Kidney (tissue), 14 donors: ENCODE data around the gene CPT1B. TPM values are rescaled to one million over a fixed set of nuclear protein-coding genes. Genes with fewer than 3 reads are reported as not detected.

Experiments used
- DNase-seq, 5 donors: peaks; one replicate each; pipeline ENCODE4 v3.0.0-alpha.2; 2013 to 2020
- FAIRE-seq: peaks from 2 replicates; lab custom pipeline; 2012; peaks lifted over from hg19 to GRCh38; lab: Jason Lieb, UNC
- H3K27ac ChIP-seq, 2 donors: one replicate each; pipeline ENCODE4 v1.7.0; 2013; ENCODE audit warnings: low read depth in 2 of 2, low read length in 2 of 2, inconsistent platforms in 1 of 2
- H3K27me3 ChIP-seq: one replicate; pipeline ENCODE4 v1.7.1; 2013; ENCODE audit warnings: low read length, inconsistent platforms; ENCODE audit not compliant: control insufficient read depth, insufficient read depth
- H3K36me3 ChIP-seq, 3 donors: one replicate each; pipeline versions ENCODE4 v1.7.0 to v1.7.1; 2013; ENCODE audit warnings: low read length in 3 of 3, control low read depth in 1 of 3, inconsistent platforms in 1 of 3; ENCODE audit not compliant: insufficient read depth in 3 of 3, control insufficient read depth in 2 of 3
- H3K4me1 ChIP-seq, 3 donors: one replicate each; pipeline versions ENCODE4 v1.7.0 to v1.7.1; 2013; ENCODE audit warnings: low read length in 3 of 3, inconsistent platforms in 1 of 3, low read depth in 1 of 3; ENCODE audit not compliant: control insufficient read depth in 2 of 3, insufficient read depth in 2 of 3
- H3K4me3 ChIP-seq, 3 donors: one replicate each; pipeline versions ENCODE4 v1.7.0 to v1.8.1; 2013; ENCODE audit warnings: low read length in 3 of 3, control low read depth in 1 of 3, inconsistent platforms in 1 of 3
- H3K9ac ChIP-seq, 3 donors: one replicate each; pipeline versions ENCODE4 v1.7.0 to v1.7.1; 2013; ENCODE audit warnings: low read length in 3 of 3, control low read depth in 1 of 3, inconsistent platforms in 1 of 3
- H3K9me3 ChIP-seq, 3 donors: one replicate each; pipeline versions ENCODE4 v1.7.0 to v1.7.1; 2013; ENCODE audit warnings: low read length in 3 of 3, control low read depth in 1 of 3, inconsistent platforms in 1 of 3; ENCODE audit not compliant: control insufficient read depth in 2 of 3, insufficient read depth in 1 of 3
- intact Hi-C: fragments of 100-400 bp; cut with DNase I; formaldehyde crosslinking; loops from one replicate; pipeline ENCODE4 v1.11.1; 2022
- polyA plus RNA-seq: library from polyadenylated mRNA; stranded (reverse); fragments of 350-450 nt; fragmentation: Illumina TruSeq; extraction: RNeasy Lipid Tissue Mini Kit (QIAGEN cat#74804); gene quantifications from one replicate; pipeline ENCODE4 v1.2.3, GENCODE V29; 2014; ENCODE audit warnings: low read depth, low replicate concordance; ENCODE audit not compliant: insufficient read depth
- total RNA-seq: library from RNA; stranded (reverse); fragmentation: NEBNext Ultra II Directional; extraction: Animal tissue kit (Norgen Biotek cat#: 25700); gene quantifications from one replicate; pipeline ENCODE4 v1.2.1, GENCODE V29; 2021
- TF ChIP-seq, protein P1 (sequence below): IDR thresholded peaks from 3 replicates; pipeline ENCODE4 v1.5.1; 2012; ENCODE audit warnings: mild to moderate bottlenecking, moderate library complexity, borderline replicate concordance; ENCODE audit not compliant: insufficient read depth; ENCODE audit errors: extremely low read depth
- donor health status: control.
- donor health status: control.
- donor health status: control.
- donor health status: control.
- donor health status: control.
- donor health status: DM: yes; HTN: yes; CAD: no.
- donor health status: Normal renal cell carcinoma (clear cell type).

The CPT1B gene
- total and polyA plus RNA-seq, 2 donors from 2014 or later = 20.6 to 34.3 TPM

DNA sequence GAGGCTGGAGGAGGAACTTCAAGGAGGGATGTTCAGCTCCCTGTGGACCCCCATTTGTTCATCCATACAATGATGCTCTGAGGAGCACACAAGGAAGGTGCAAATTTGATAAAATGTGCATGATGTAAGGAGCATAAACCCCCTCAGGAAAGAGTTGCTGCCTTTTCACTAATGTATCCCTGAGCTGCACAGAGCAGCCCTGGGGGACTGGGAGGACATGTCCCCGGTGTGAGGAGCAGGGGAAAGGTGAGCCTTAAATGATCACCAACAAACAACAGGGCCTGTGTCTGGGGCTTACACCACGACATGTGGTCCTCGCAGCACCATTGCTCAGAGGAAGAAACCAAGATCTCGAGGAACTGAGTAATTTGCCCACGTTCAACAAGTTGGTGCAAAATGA, 18.9 kb upstream of the CPT1B start:
- intact Hi-C loops = no loop called here
- Histone ChIP-seq H3K9me3 (no peaks in the 10 kb centered on the region), H3K27me3 (peaks cover 7% of the 10 kb centered on the region), H3K27ac (no peak overlapping the region), H3K9ac (no peak overlapping the region), H3K36me3 (no peaks in the 10 kb centered on the region), H3K4me1 (peaks cover 0 to 2% (median 0%) of the 10 kb centered on the region in 3 donors), H3K4me3 (no peak overlapping the region)
- TF ChIP-seq, protein P1, sequence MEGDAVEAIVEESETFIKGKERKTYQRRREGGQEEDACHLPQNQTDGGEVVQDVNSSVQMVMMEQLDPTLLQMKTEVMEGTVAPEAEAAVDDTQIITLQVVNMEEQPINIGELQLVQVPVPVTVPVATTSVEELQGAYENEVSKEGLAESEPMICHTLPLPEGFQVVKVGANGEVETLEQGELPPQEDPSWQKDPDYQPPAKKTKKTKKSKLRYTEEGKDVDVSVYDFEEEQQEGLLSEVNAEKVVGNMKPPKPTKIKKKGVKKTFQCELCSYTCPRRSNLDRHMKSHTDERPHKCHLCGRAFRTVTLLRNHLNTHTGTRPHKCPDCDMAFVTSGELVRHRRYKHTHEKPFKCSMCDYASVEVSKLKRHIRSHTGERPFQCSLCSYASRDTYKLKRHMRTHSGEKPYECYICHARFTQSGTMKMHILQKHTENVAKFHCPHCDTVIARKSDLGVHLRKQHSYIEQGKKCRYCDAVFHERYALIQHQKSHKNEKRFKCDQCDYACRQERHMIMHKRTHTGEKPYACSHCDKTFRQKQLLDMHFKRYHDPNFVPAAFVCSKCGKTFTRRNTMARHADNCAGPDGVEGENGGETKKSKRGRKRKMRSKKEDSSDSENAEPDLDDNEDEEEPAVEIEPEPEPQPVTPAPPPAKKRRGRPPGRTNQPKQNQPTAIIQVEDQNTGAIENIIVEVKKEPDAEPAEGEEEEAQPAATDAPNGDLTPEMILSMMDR = no peak
- FAIRE-seq (no peak), DNase-seq (no peak)

- DNase-seq (no peak), FAIRE-seq (no peak)
- Histone ChIP-seq H3K27me3 (peaks cover 4% of the 10 kb centered on the region), H3K27ac (no peak overlapping the region), H3K9me3 (no peaks in the 10 kb centered on the region), H3K9ac (no peak overlapping the region), H3K4me3 (no peak overlapping the region), H3K36me3 (no peaks in the 10 kb centered on the region), H3K4me1 (peaks cover 0 to 2% (median 0%) of the 10 kb centered on the region in 3 donors)
- intact Hi-C loops = no loop called here
- TF ChIP-seq, protein P1 = no peak
These were observed 17.0 kb upstream of the CPT1B start for GRCh38 chr22:50595189-50595588.

- Histone ChIP-seq H3K9ac (no peak overlapping the region), H3K27me3 (no peaks in the 10 kb centered on the region), H3K9me3 (no peaks in the 10 kb centered on the region), H3K27ac (no peak overlapping the region), H3K4me1 (peaks cover 0 to 4% (median 0%) of the 10 kb centered on the region in 3 donors), H3K4me3 (no peak overlapping the region), H3K36me3 (no peaks in the 10 kb centered on the region)
- intact Hi-C loops = no loop called here
- no peak for DNase-seq
- no peak for FAIRE-seq
- TF ChIP-seq, protein P1 = no peak
These were observed 9.2 kb upstream of the CPT1B start for GRCh38 chr22:50587407-50587806.

DNA sequence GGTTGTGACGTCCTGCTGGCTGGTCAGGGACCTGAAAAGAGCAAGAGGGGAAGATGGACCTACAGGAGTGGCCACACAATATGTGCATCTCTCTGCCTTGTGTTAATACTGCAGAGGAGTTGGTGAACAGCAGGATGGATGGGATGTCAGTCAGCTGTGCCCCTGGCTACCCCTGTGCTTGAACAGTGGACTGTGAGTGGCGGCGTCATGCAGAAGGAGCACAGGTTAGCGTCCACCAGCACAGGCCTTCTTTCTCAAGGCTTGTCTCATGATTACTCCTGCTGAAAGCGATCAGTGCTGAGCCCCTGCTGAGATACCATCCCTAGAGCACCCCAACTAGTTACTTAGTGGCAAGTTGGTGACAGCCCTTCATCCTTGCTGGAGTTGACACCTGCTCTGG, 8.2 kb upstream of the CPT1B start:
- H3K27ac ChIP-seq = no peak overlapping the region
- H3K27me3 ChIP-seq = no peaks in the 10 kb centered on the region
- no peak for FAIRE-seq
- intact Hi-C loops = no loop called here
- no peak overlapping the region for H3K4me3 ChIP-seq
- H3K9me3 ChIP-seq = no peaks in the 10 kb centered on the region
- no peak overlapping the region for H3K9ac ChIP-seq
- peaks cover 0 to 11% (median 0%) of the 10 kb centered on the region in 3 donors for H3K4me1 ChIP-seq
- H3K36me3 ChIP-seq = no peaks in the 10 kb centered on the region
- no peak for DNase-seq
- TF ChIP-seq, protein P1 = no peak
